IPS-15b (cell line): ENCODE data around the gene LY6G6C.

Source experiments
- H3K27me3 ChIP-seq: one replicate; pipeline ENCODE4 v1.6.1; 2013; ENCODE audit warnings: low read length; ENCODE audit not compliant: control insufficient read depth, insufficient read depth
- H3K36me3 ChIP-seq: one replicate; pipeline ENCODE4 v1.6.1; 2013; ENCODE audit warnings: low read length; ENCODE audit not compliant: control insufficient read depth, insufficient read depth
- H3K4me1 ChIP-seq: one replicate; pipeline ENCODE4 v1.6.1; 2013; ENCODE audit warnings: mild to moderate bottlenecking, low read length; ENCODE audit not compliant: control insufficient read depth, insufficient read depth
- H3K4me3 ChIP-seq: one replicate; pipeline ENCODE4 v1.5.1; 2013; ENCODE audit warnings: low read depth, low read length
- H3K9ac ChIP-seq: one replicate; pipeline ENCODE4 v1.6.1; 2013; ENCODE audit warnings: low read depth, mild to moderate bottlenecking, low read length
- H3K9me3 ChIP-seq: one replicate; pipeline ENCODE4 v1.6.1; 2013; ENCODE audit warnings: mild to moderate bottlenecking, low read length; ENCODE audit not compliant: control insufficient read depth, insufficient read depth

Gene LY6G6C

GRCh38 chr6:31680226-31681134 is 41.1 kb downstream of the LY6G6C start, which contains the start of gene LY6G5C:
LY6G5C (minus strand) TSS chr6:31681067; CDS start chr6:31680373, 694 bp downstream.
- Histone ChIP-seq H3K9ac (peak within 1 kb of the TSS; percentile 65), H3K4me3 (peak within 1 kb of the TSS; percentile 64), H3K36me3 (no peaks in the 10 kb centered on the region), H3K9me3 (no peaks in the 10 kb centered on the region), H3K4me1 (peaks cover 2% of the 10 kb centered on the region), H3K27me3 (peaks cover 10% of the 10 kb centered on the region)

- Histone ChIP-seq H3K4me3 (no peak overlapping the region), H3K4me1 (peaks cover 2% of the 10 kb centered on the region), H3K9ac (no peak overlapping the region)
These were observed 43.6 kb downstream of the LY6G6C start for GRCh38 chr6:31677955-31678354.

GRCh38 chr6:31676904-31677303 is 44.6 kb downstream of the LY6G6C start:
- peaks cover 6% of the 10 kb centered on the region for H3K27me3 ChIP-seq
- H3K4me1 ChIP-seq = peaks cover 2% of the 10 kb centered on the region
- no peak overlapping the region for H3K9ac ChIP-seq
- peaks cover 7% of the 10 kb centered on the region for H3K36me3 ChIP-seq
- H3K9me3 ChIP-seq = no peaks in the 10 kb centered on the region
- H3K4me3 ChIP-seq = no peak overlapping the region

More at GRCh38 chr6:31677955-31678354, 43.6 kb downstream of the LY6G6C start:
- Histone ChIP-seq H3K36me3 (no peaks in the 10 kb centered on the region), H3K27me3 (peaks cover 10% of the 10 kb centered on the region), H3K9me3 (no peaks in the 10 kb centered on the region)

GRCh38 chr6:31676322-31676903 is 45.1 kb downstream of the LY6G6C start:
- no peak overlapping the region for H3K4me3 ChIP-seq
- H3K9me3 ChIP-seq = no peaks in the 10 kb centered on the region
- H3K27me3 ChIP-seq = peaks cover 3% of the 10 kb centered on the region
- H3K36me3 ChIP-seq = peaks cover 12% of the 10 kb centered on the region
- peaks cover 2% of the 10 kb centered on the region for H3K4me1 ChIP-seq
- H3K9ac ChIP-seq = no peak overlapping the region

GRCh38 chr6:31669676-31670075 is 51.9 kb downstream of the LY6G6C start, which contains the start of gene LY6G5B:
LY6G5B (plus strand) TSS chr6:31669976; CDS start chr6:31670951, 975 bp downstream.
- no peaks in the 10 kb centered on the region for H3K27me3 ChIP-seq
- H3K4me1 ChIP-seq = no peaks in the 10 kb centered on the region
- H3K4me3 ChIP-seq = no peak within 1 kb of the TSS
- peaks cover 48% of the 10 kb centered on the region for H3K36me3 ChIP-seq
- no peaks in the 10 kb centered on the region for H3K9me3 ChIP-seq
- no peak within 1 kb of the TSS for H3K9ac ChIP-seq
